Heart right ventricle (tissue), 16 donors: Measurements from ENCODE around the gene TENM4. TPM values are rescaled to one million over a fixed set of nuclear protein-coding genes. Genes with fewer than 3 reads are reported as not detected.

Experiments used
- ATAC-seq, 8 donors: fragments of 200-7000 bp; cut with Tn5 transposase; one replicate each; pipeline ENCODE4 v1.9.1; 2020; ENCODE audit warnings: mild to moderate bottlenecking in 8 of 8, moderate library complexity in 8 of 8, moderate number of reproducible peaks in 1 of 8
- DNase-seq, 2 donors: peaks; one replicate each; pipeline ENCODE4 v3.0.0-alpha.2; 2020
- H3K27ac ChIP-seq, 10 donors: fragments of 200-600 bp; sonication (generic) in 2 of 10; one replicate each; pipeline versions ENCODE4 v1.5.0 to v1.8.0; 2020 to 2022; ENCODE audit warnings: mild to moderate bottlenecking in 3 of 10
- H3K27me3 ChIP-seq, 7 donors: fragments of 200-600 bp; one replicate each; pipeline ENCODE4 v1.8.0; 2021 to 2022; ENCODE audit warnings: mild to moderate bottlenecking in 2 of 7
- H3K36me3 ChIP-seq, 9 donors: fragments of 200-600 bp; sonication (generic) in 1 of 9; one replicate each; pipeline versions ENCODE4 v1.5.0 to v1.8.0; 2020 to 2022; ENCODE audit warnings: mild to moderate bottlenecking in 2 of 9
- H3K4me1 ChIP-seq, 9 donors: fragments of 200-600 bp; sonication (generic) in 1 of 9; one replicate each; pipeline versions ENCODE4 v1.5.0 to v1.8.0; 2020 to 2022; ENCODE audit warnings: mild to moderate bottlenecking in 4 of 9
- H3K4me3 ChIP-seq, 10 donors: fragments of 200-600 bp; sonication (generic) in 2 of 10; one replicate each; pipeline versions ENCODE4 v1.5.0 to v1.8.0; 2020 to 2022; ENCODE audit warnings: mild to moderate bottlenecking in 7 of 10, moderate library complexity in 2 of 10
- H3K9me3 ChIP-seq, 11 donors: fragments of 200-600 bp in 10 of 11; sonication (generic) in 2 of 11; one replicate each; pipeline versions ENCODE4 v1.5.0 to v1.8.0; 2013 to 2022; ENCODE audit warnings: mild to moderate bottlenecking in 2 of 11, control low read depth in 1 of 11, moderate library complexity in 1 of 11
- WGBS, 2 donors: extraction: QIAGEN DNeasy Blood & Tissue Kit; methylation state at CpG; one replicate each; pipeline ENCODE4 v1.1.7; 2013; ENCODE audit warnings: inconsistent platforms in 1 of 2; 5-methylcytosine and 5-hydroxymethylcytosine counted together
- intact Hi-C, 10 donors: fragments of 100-400 bp; cut with DNase I; formaldehyde crosslinking; loops; one replicate each; pipeline versions ENCODE4 v1.11.1 to v1.14.2; 2022
- long read RNA-seq, 3 donors: library from polyadenylated mRNA; unstranded; transcript quantifications; one replicate each; pipeline ENCODE4 v2.0.0, GENCODE V29; 2020 to 2021
- polyA plus RNA-seq, 2 donors: library from polyadenylated mRNA; stranded (reverse); fragments of 200-250 nt; gene quantifications; one replicate each; pipeline ENCODE4 v1.2.3, GENCODE V29; 2013
- total RNA-seq, 10 donors: library from RNA; stranded (reverse); fragmentation: NEBNext Ultra II Directional in 3 of 10; extraction: Animal tissue kit (Norgen Biotek cat#: 25700) in 3 of 10; gene quantifications; one replicate each; pipeline versions ENCODE4 v1.2.1 to v1.2.4, GENCODE V29; 2021 to 2023
- TF ChIP-seq, protein P1 (sequence below), 9 donors: fragments of 200-600 bp; sonication (generic) in 2 of 9; IDR thresholded peaks; one replicate each; pipeline versions ENCODE4 v1.5.0 to v1.8.0; 2021 to 2022; ENCODE audit warnings: antibody characterized with exemption in 9 of 9, mild to moderate bottlenecking in 5 of 9, moderate library complexity in 1 of 9
- donor health status: Arrhythmogenic right ventricular cardiomyopathy.
- donor health status: ischemic (EF 13 %, LVEDD 7.1; RV severe dilation, severe dysfunction).
- donor health status: healthy with polysubstance abuse.
- donor health status: DM: no; HTN: yes; CAD: no.
- donor health status: DM: no; HTN: no; CAD: no.
- donor health status: ischemic (EF 25% LVEDD 6.9; RV normal size, moderate dysfunction).
- donor health status: ischemic (EF 25% LVEDD 5.7; RV mildly dilated, moderate dysfunction).
- donor health status: healthy.
- donor health status: DM: yes; HTN: yes; CAD: no.
- donor health status: Ischemic cardiomyopathy.
- donor health status: ischemic (EF 35%, LVEDD 5.7; RV mildly dilated, moderate dysfunction).
- donor health status: nonischemic (EF 11% LVEDD 7.7; RV severe dilation, severe dysfunction).
- donor health status: DM: yes; HTN: yes; CAD: no.
- donor health status: PGD.
- donor health status: ischemic (EF 29% LVEDD 5.4; RV normal size, mild dysfunction).
- donor health status: nonischemic (EF 23%, LVEDD 6.1; RV moderate dilation, normal function).

Gene TENM4
- total RNA-seq (1 to 10 TPM in 5 of 10 donors, under 1 TPM in 5; 0.38 to 3.6 (median 1.0) TPM), polyA plus RNA-seq (1 to 10 TPM in 1 of 2 donors, under 1 TPM in 1; 0.10 to 1.0 TPM)
- long read RNA-seq, donor 1, result 0 reads
- long read RNA-seq, donor 2, partial matches to known transcripts, result 0 of 1 reads
- long read RNA-seq, donor 2, other reads (novel, unspliced or antisense), result 1 of 1 reads
- long read RNA-seq, donor 3, partial matches to known transcripts, result 1 of 1 reads
- long read RNA-seq, donor 3, other reads (novel, unspliced or antisense), result 0 of 1 reads

DNA sequence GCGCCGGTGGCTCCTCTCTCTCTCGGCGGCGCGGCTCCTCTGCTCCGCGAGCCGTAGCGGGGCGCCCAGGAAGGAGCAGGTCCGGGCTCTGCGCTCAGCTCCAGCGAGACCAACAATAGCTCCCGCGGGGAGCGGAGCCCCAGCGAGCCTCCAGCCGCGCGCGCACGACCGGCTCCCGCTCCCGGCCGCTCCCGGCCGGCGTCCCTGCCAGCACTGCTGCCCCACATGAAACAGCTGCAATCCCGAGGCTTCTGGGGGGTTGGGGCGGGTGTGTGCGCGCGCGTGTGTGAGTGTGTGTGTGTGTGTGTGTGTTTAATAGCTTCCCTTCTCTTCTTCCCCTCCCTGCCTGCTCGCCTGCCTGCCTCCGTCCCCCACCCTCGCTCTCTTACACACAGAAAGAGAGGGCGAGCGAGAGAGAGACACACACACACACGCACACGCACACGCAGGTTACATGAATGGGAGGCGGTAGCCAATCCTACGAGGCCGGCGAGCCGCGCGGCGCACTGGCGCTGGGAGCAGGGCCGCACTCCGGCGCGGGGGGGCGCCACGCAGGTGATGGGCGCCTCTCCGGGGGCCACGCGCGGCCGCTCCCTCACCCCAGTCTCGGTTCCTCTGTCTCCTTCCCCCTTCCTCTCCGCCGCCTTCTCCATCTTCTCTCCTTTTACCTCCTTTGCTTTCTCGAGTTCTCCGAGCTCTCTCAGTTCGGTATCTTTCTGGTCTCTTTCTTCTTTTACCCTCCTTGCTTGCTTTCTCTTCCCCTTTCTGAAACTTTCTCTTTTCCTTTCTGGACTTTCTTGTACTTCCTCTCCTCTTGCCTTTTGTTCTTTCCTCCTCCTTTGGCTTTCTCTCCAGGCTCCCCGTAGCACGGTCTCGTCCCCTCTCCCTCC, at the start of gene TENM4:
Gene TENM4, minus strand, starts transcription at position 460 of the 890 bp plus-strand sequence. CDS start 371,086 bp downstream, outside the sequence.
- peaks cover 16 to 96% (median 86%) of the 10 kb centered on the region in 7 donors for H3K27me3 ChIP-seq
- TF ChIP-seq, protein P1, sequence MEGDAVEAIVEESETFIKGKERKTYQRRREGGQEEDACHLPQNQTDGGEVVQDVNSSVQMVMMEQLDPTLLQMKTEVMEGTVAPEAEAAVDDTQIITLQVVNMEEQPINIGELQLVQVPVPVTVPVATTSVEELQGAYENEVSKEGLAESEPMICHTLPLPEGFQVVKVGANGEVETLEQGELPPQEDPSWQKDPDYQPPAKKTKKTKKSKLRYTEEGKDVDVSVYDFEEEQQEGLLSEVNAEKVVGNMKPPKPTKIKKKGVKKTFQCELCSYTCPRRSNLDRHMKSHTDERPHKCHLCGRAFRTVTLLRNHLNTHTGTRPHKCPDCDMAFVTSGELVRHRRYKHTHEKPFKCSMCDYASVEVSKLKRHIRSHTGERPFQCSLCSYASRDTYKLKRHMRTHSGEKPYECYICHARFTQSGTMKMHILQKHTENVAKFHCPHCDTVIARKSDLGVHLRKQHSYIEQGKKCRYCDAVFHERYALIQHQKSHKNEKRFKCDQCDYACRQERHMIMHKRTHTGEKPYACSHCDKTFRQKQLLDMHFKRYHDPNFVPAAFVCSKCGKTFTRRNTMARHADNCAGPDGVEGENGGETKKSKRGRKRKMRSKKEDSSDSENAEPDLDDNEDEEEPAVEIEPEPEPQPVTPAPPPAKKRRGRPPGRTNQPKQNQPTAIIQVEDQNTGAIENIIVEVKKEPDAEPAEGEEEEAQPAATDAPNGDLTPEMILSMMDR (IDR thresholded peaks at IDR 0.05), result peak in 6 of 9 donors; percentile 17 to 47 (median 26)
- H3K4me3 ChIP-seq, result peak within 1 kb of the TSS; percentile 7 to 64 (median 56)
- peak; percentile 49 to 77 (median 61) for ATAC-seq
- peak within 1 kb of the TSS in 8 of 10 donors; percentile 22 to 62 (median 38) for H3K27ac ChIP-seq
- no peaks in the 10 kb centered on the region for H3K36me3 ChIP-seq
- whole genome bisulfite sequencing, 2 donors, result 2% methylated on average over 53 to 73 of the region's 74 CpGs
- intact Hi-C loops, result no loop called here
- peaks cover 0 to 7% (median 0%) of the 10 kb centered on the region in 11 donors for H3K9me3 ChIP-seq
- DNase-seq, result peak; percentile 50 to 59
- peaks cover 3 to 50% (median 40%) of the 10 kb centered on the region in 9 donors for H3K4me1 ChIP-seq

DNA sequence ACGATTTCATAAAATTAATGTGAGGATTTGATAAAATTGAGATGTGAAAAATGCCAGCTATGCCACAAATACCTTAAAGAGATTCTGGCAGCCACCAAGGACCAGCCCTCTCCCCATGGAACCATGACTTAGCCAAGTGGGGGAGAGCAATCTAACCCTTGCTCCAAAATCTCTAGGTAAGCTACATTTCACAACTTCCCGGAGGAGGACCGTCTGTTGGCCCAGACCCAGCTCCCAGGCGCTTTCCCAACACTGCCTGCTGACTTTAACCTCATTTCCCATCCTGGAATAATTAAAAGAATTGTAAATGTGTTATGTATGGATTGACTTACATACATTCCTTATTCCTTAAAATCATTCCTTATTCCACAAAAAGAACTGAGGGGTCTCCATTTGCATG, 47.5 kb upstream of the TENM4 start:
- ATAC-seq (no peak), DNase-seq (no peak)
- H3K27me3 ChIP-seq, result peaks cover 0 to 9% (median 0%) of the 10 kb centered on the region in 7 donors
- TF ChIP-seq, protein P1 (IDR thresholded peaks at IDR 0.05), result no peak
- 71 to 81% methylated on average over 4 of the region's 4 CpGs for whole genome bisulfite sequencing, 2 donors
- H3K4me3 ChIP-seq, result no peak overlapping the region
- no peaks in the 10 kb centered on the region for H3K9me3 ChIP-seq
- H3K4me1 ChIP-seq, result peaks cover 0 to 5% (median 0%) of the 10 kb centered on the region in 9 donors
- no peak overlapping the region for H3K27ac ChIP-seq
- intact Hi-C loops, result no loop called here
- H3K36me3 ChIP-seq, result no peaks in the 10 kb centered on the region

DNA sequence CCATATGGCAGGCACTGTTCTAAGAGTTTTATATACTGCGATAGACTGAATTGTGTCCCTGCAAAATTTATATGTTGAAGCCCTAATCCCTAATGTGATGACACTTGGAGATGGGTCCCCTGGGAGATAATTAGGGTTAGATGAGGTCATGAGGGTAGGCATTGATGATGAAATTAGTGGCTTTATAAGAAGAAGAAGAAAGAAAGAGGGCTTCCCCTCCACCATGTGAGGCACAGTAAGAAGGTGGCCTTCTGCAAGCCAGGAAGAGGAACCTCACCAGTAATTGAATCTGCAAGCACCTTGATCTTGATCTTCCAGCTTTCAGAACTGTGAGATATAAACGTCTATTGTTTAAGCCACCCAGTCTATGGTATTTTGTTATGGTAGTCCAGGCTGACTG, 46.6 kb upstream of the TENM4 start:
- WGBS, 2 donors, result 76 to 81% methylated on average over 2 of the region's 2 CpGs
- Histone ChIP-seq H3K27me3 (peaks cover 0 to 7% (median 0%) of the 10 kb centered on the region in 7 donors), H3K9me3 (no peaks in the 10 kb centered on the region), H3K27ac (no peak overlapping the region), H3K4me3 (no peak overlapping the region), H3K36me3 (no peaks in the 10 kb centered on the region), H3K4me1 (peaks cover 0 to 3% (median 0%) of the 10 kb centered on the region in 9 donors)
- TF ChIP-seq, protein P1 (IDR thresholded peaks at IDR 0.05), result no peak
- intact Hi-C loops, result no loop called here
- DNase-seq, result no peak
- no peak for ATAC-seq

DNA sequence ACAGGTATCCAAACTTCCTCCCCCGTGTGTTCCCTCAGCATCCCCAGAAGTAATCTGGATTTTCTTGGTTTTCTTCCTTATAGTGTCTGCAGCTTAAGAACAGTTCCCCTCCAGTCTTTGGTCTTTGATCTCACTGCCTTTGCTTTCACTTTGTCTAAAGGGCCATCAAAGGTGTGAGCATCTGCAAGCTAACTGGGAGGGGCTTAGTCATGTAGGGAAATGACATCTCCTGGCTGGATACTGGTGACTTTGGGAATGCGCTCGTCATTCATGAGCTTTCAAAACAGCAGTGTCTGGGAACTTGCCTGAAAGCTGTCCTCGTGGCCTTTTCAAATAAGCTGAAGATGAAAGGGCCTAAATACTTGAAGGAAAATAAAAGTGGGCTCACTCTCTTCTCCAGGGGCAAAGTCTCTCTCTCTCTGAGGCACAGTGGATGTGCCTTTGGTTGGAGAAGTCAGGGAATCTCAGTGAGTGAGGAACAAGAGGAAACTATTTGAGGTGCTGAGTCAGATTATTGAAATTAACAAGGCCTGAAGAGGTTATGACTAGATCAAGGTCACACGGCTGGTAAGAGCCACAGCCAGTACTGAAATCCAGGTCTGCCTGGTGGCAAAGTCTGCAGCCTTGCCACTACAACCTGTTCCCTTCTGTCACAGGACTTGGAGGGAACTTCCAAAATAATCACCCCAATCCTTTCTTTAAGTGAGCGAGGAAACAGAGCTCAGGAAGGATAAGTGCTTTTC, 45.6 kb upstream of the TENM4 start:
- intact Hi-C loops, result no loop called here
- DNase-seq (no peak), ATAC-seq (no peak)
- Histone ChIP-seq H3K4me1 (no peaks in the 10 kb centered on the region), H3K27ac (no peak overlapping the region), H3K9me3 (no peaks in the 10 kb centered on the region), H3K4me3 (no peak overlapping the region), H3K36me3 (no peaks in the 10 kb centered on the region), H3K27me3 (peaks cover 0 to 7% (median 0%) of the 10 kb centered on the region in 7 donors)
- TF ChIP-seq, protein P1 (IDR thresholded peaks at IDR 0.05), result no peak
- WGBS, 2 donors, result 67 to 72% methylated on average over 6 of the region's 6 CpGs
